ENCODE data around the gene TMA7B.

DNA sequence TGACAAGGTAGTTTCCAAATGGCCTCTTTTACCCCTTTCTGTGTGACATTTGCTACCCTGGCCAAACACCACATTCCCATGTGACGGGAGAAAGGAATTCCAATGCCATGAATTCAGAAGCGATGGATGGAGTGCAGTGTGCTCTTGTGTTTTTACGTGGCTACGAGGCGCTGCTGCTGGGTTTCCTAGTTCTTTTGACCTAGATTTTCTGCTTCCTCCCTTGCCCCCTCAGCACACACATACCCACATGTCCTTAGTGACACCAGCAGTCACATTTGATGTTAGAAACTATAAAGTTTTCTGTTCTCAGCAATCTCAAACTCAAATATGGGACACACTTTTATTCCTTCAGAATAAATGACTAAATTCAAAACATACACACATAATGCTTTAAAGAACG is 7.8 kb upstream of the TMA7B start:
- TF ChIP-seq, protein P1, sequence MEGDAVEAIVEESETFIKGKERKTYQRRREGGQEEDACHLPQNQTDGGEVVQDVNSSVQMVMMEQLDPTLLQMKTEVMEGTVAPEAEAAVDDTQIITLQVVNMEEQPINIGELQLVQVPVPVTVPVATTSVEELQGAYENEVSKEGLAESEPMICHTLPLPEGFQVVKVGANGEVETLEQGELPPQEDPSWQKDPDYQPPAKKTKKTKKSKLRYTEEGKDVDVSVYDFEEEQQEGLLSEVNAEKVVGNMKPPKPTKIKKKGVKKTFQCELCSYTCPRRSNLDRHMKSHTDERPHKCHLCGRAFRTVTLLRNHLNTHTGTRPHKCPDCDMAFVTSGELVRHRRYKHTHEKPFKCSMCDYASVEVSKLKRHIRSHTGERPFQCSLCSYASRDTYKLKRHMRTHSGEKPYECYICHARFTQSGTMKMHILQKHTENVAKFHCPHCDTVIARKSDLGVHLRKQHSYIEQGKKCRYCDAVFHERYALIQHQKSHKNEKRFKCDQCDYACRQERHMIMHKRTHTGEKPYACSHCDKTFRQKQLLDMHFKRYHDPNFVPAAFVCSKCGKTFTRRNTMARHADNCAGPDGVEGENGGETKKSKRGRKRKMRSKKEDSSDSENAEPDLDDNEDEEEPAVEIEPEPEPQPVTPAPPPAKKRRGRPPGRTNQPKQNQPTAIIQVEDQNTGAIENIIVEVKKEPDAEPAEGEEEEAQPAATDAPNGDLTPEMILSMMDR (IDR thresholded peaks at IDR 0.05) = no peak
- no peak for TF ChIP-seq POLR2A (IDR thresholded peaks at IDR 0.05)

Measured in Peyer's patch (tissue), 4 donors.